OCI-LY1 (cell line): ENCODE data around the gene PRSS1.

Experiments
- H2AFZ ChIP-seq: fragments of 200-600 bp; sonication (generic), shearing (Covaris generic); 2 replicates; pipeline ENCODE4 v1.6.0; 2014; ENCODE audit warnings: antibody characterized with exemption, mild to moderate bottlenecking, low read length
- H3F3A ChIP-seq: fragments of 200-600 bp; sonication (generic), shearing (Covaris generic); 2 replicates; pipeline ENCODE4 v1.6.0; 2014; ENCODE audit warnings: mild to moderate bottlenecking, antibody characterized with exemption, low read length, moderate library complexity; ENCODE audit not compliant: insufficient read depth
- H3K27ac ChIP-seq: fragments of 200-600 bp; sonication (generic); 2 replicates; pipeline ENCODE4 v1.5.1; 2014; ENCODE audit warnings: low read length, mixed run types, mild to moderate bottlenecking, low read depth; ENCODE audit not compliant: poor library complexity, severe bottlenecking
- H3K27me3 ChIP-seq: fragments of 200-600 bp; sonication (generic); 2 replicates; pipeline ENCODE4 v1.6.0; 2014; ENCODE audit warnings: antibody characterized with exemption, mild to moderate bottlenecking, low read length, moderate library complexity; ENCODE audit not compliant: insufficient read depth
- H3K36me3 ChIP-seq: fragments of 200-600 bp; sonication (generic); 2 replicates; pipeline ENCODE4 v1.6.1; 2014; ENCODE audit warnings: mild to moderate bottlenecking, antibody characterized with exemption, low read length, moderate library complexity, mixed read lengths; ENCODE audit not compliant: insufficient read depth
- H3K4me1 ChIP-seq: fragments of 200-600 bp; sonication (generic); 2 replicates; pipeline ENCODE4 v1.5.1; 2014; ENCODE audit warnings: mild to moderate bottlenecking, low read length, moderate library complexity; ENCODE audit not compliant: insufficient read depth, severe bottlenecking
- H3K4me2 ChIP-seq: fragments of 200-600 bp; sonication (generic), shearing (Covaris generic); 2 replicates; pipeline ENCODE4 v1.6.1; 2014; ENCODE audit warnings: low read length
- H3K4me3 ChIP-seq: fragments of 200-600 bp; sonication (generic); 2 replicates; pipeline ENCODE4 v1.5.1; 2014; ENCODE audit warnings: low read length, low read depth, mild to moderate bottlenecking, mixed read lengths; ENCODE audit not compliant: poor library complexity, severe bottlenecking
- H3K79me2 ChIP-seq: fragments of 200-600 bp; shearing (Covaris generic); 2 replicates; pipeline ENCODE4 v1.6.1; 2016; ENCODE audit warnings: mixed run types, low read length, mixed read lengths; ENCODE audit not compliant: insufficient read depth
- H3K9ac ChIP-seq: fragments of 200-600 bp; sonication (generic), shearing (Covaris generic); 2 replicates; pipeline ENCODE4 v1.6.1; 2014; ENCODE audit warnings: mild to moderate bottlenecking, low read length, mixed read lengths
- H3K9me2 ChIP-seq: fragments of 200-600 bp; sonication (generic), shearing (Covaris generic); 2 replicates; pipeline ENCODE4 v1.6.1; 2014; ENCODE audit warnings: low read depth, mild to moderate bottlenecking, low read length, mixed read lengths
- H3K9me3 ChIP-seq: fragments of 200-600 bp; shearing (Covaris generic); 2 replicates; pipeline ENCODE4 v1.6.1; 2014; ENCODE audit warnings: low read length, mixed read lengths
- H4K20me1 ChIP-seq: fragments of 200-600 bp; sonication (generic), shearing (Covaris generic); 2 replicates; pipeline ENCODE4 v1.6.0; 2016; ENCODE audit warnings: mild to moderate bottlenecking, low read length; ENCODE audit not compliant: insufficient read depth
- EZH2 ChIP-seq: fragments of 200-600 bp; sonication (generic), shearing (Covaris generic); IDR thresholded peaks from 2 replicates; pipeline ENCODE4 v1.8.0; 2017; ENCODE audit warnings: borderline replicate concordance, mixed run types, mild to moderate bottlenecking, antibody characterized with exemption, low read length, moderate library complexity, mixed read lengths
- TF ChIP-seq, protein P1 (sequence below): fragments of 200-600 bp; sonication (generic), shearing (Covaris generic); IDR thresholded peaks from 2 replicates; pipeline ENCODE4 v1.5.1; 2017; ENCODE audit warnings: mild to moderate bottlenecking, antibody characterized with exemption, low read length, moderate library complexity, mixed read lengths

Gene PRSS1

DNA sequence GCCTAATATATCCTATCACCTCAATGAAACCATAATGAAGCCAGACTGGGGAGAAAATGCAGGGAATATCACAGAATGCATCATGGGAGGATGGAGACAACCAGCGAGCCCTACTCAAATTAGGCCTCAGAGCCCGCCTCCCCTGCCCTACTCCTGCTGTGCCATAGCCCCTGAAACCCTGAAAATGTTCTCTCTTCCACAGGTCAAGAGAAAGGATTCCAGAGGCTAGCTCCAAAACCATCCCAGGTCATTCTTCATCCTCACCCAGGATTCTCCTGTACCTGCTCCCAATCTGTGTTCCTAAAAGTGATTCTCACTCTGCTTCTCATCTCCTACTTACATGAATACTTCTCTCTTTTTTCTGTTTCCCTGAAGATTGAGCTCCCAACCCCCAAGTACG lies 53.0 kb downstream of the PRSS1 start:
- no peak overlapping the region for H3K4me2 ChIP-seq

More for the DNA sequence above, 53.0 kb downstream of the PRSS1 start:
- Histone ChIP-seq H3K36me3 (peaks cover 11% of the 10 kb centered on the region; the same call in 1 of the 2 replicates), H3K9me3 (no peaks in the 10 kb centered on the region), H3K4me1 (peaks cover 57% of the 10 kb centered on the region), H3K79me2 (no peaks in the 10 kb centered on the region), H2AFZ (no peak overlapping the region), H3K4me3 (no peak overlapping the region), H3K9me2 (no peaks in the 10 kb centered on the region), H3K27me3 (no peaks in the 10 kb centered on the region), H4K20me1 (no peaks in the 10 kb centered on the region), H3K27ac (no peak overlapping the region), H3K9ac (no peak overlapping the region), H3F3A (no peaks in the 10 kb centered on the region)
- TF ChIP-seq, protein P1, sequence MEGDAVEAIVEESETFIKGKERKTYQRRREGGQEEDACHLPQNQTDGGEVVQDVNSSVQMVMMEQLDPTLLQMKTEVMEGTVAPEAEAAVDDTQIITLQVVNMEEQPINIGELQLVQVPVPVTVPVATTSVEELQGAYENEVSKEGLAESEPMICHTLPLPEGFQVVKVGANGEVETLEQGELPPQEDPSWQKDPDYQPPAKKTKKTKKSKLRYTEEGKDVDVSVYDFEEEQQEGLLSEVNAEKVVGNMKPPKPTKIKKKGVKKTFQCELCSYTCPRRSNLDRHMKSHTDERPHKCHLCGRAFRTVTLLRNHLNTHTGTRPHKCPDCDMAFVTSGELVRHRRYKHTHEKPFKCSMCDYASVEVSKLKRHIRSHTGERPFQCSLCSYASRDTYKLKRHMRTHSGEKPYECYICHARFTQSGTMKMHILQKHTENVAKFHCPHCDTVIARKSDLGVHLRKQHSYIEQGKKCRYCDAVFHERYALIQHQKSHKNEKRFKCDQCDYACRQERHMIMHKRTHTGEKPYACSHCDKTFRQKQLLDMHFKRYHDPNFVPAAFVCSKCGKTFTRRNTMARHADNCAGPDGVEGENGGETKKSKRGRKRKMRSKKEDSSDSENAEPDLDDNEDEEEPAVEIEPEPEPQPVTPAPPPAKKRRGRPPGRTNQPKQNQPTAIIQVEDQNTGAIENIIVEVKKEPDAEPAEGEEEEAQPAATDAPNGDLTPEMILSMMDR: no peak
- TF ChIP-seq EZH2: no peak
